OCI-LY3 (cell line): ENCODE results near the gene SLC49A4.

ENCODE experiments used
- H2AFZ ChIP-seq: fragments of 200-600, 300-600 bp; shearing (Covaris generic); 2 replicates; pipeline ENCODE4 v1.6.0; 2014; ENCODE audit warnings: antibody characterized with exemption, low read depth, low read length
- H3K27ac ChIP-seq: fragments of 200-600, 300-600 bp; sonication (generic); 2 replicates; pipeline ENCODE4 v1.5.1; 2014; ENCODE audit warnings: mild to moderate bottlenecking, low read length, moderate library complexity, mixed read lengths
- H3K27me3 ChIP-seq: fragments of 200-600, 300-600 bp; sonication (generic); 2 replicates; pipeline ENCODE4 v1.6.1; 2014; ENCODE audit warnings: low read depth, low read length, mixed read lengths
- H3K36me3 ChIP-seq: fragments of 200-600, 300-600 bp; sonication (generic); replicated peaks from 2 replicates; pipeline ENCODE3; 2014; ENCODE audit warnings: low read depth, low read length, mixed read lengths
- H3K4me1 ChIP-seq: fragments of 300-600, 200-600 bp; sonication (generic); 2 replicates; pipeline ENCODE4 v1.6.1; 2014; ENCODE audit warnings: low read length, mixed read lengths
- H3K4me2 ChIP-seq: fragments of 200-600, 300-600 bp; sonication (generic); 2 replicates; pipeline ENCODE4 v1.6.1; 2014; ENCODE audit warnings: low read length, mixed read lengths
- H3K4me3 ChIP-seq: fragments of 300-600, 200-600 bp; sonication (generic); 2 replicates; pipeline ENCODE4 v1.5.1; 2014; ENCODE audit warnings: antibody characterized with exemption, mild to moderate bottlenecking, low read length, moderate library complexity
- H3K79me2 ChIP-seq: fragments of 300-600, 200-600 bp; shearing (Covaris generic); 2 replicates; pipeline ENCODE4 v1.6.1; 2014; ENCODE audit warnings: mild to moderate bottlenecking, low read length, mixed read lengths
- H3K9ac ChIP-seq: fragments of 300-600, 200-600 bp; shearing (Covaris generic); 2 replicates; pipeline ENCODE4 v1.6.0; 2014; ENCODE audit warnings: mild to moderate bottlenecking, low read length, moderate library complexity
- H3K9me3 ChIP-seq: fragments of 200-600, 300-600 bp; shearing (Covaris generic); 2 replicates; pipeline ENCODE4 v1.6.1; 2014; ENCODE audit warnings: low read length, mixed read lengths; ENCODE audit not compliant: insufficient read depth
- H4K20me1 ChIP-seq: fragments of 200-600, 300-600 bp; sonication (generic); 2 replicates; pipeline ENCODE4 v1.6.1; 2016; ENCODE audit warnings: low read length, mixed read lengths; ENCODE audit not compliant: insufficient read depth
- CTCF ChIP-seq: fragments of 200-600, 300-600 bp; sonication (generic); IDR thresholded peaks from 2 replicates; pipeline ENCODE4 v1.5.1; 2014; ENCODE audit warnings: antibody characterized with exemption, low read length, low read depth
- EZH2phosphoT487 ChIP-seq: fragments of 200-600 bp; shearing (Covaris generic); IDR thresholded peaks from 2 replicates; pipeline ENCODE4 v1.6.1; 2018; ENCODE audit warnings: antibody characterized with exemption, mixed run types, low read depth

Gene SLC49A4

GRCh38 chr3:122828281-122828680, 33.4 kb downstream of the SLC49A4 start:
- H3K4me2 ChIP-seq, result no peak overlapping the region

DNA sequence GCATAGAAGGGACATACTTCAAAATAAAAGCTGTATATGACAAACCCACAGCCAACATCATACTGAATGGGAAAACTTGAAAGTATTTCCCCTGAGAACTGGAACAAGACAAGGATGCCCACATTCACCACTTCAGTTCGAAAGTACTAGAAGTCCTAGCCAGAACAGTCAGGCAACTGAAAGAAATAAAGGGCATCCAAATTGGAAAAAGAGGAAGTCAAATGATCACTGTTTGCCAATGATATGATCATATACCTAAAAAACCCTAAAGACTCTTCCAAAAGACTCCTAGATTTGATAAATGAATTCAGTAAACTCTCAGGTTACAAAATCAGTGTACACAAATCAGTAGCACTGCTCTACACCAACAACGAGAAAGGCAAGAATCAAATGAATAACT, 40.7 kb downstream of the SLC49A4 start:
- H3K9me3 ChIP-seq, result no peaks in the 10 kb centered on the region
- H3K27ac ChIP-seq, result no peak overlapping the region
- H3K36me3 ChIP-seq, result peaks cover 3% of the 10 kb centered on the region
- H3K27me3 ChIP-seq, result no peaks in the 10 kb centered on the region
- no peak overlapping the region for H3K4me3 ChIP-seq
- H3K79me2 ChIP-seq, result no peaks in the 10 kb centered on the region
- no peak overlapping the region for H3K9ac ChIP-seq
- no peak overlapping the region for H3K4me2 ChIP-seq
- TF ChIP-seq CTCF, result no peak
- no peak for TF ChIP-seq EZH2phosphoT487
- no peaks in the 10 kb centered on the region for H3K4me1 ChIP-seq
- H2AFZ ChIP-seq, result no peak overlapping the region
- no peaks in the 10 kb centered on the region for H4K20me1 ChIP-seq

More at GRCh38 chr3:122828281-122828680, 33.4 kb downstream of the SLC49A4 start:
- Histone ChIP-seq H3K27me3 (no peaks in the 10 kb centered on the region), H3K4me3 (no peak overlapping the region), H2AFZ (no peak overlapping the region), H3K79me2 (no peaks in the 10 kb centered on the region), H4K20me1 (no peaks in the 10 kb centered on the region), H3K9ac (no peak overlapping the region), H3K27ac (no peak overlapping the region), H3K9me3 (no peaks in the 10 kb centered on the region), H3K4me1 (peaks cover 14% of the 10 kb centered on the region), H3K36me3 (no peaks in the 10 kb centered on the region)
- TF ChIP-seq CTCF (no peak), EZH2phosphoT487 (no peak)

GRCh38 chr3:122843604-122844003, 48.7 kb downstream of the SLC49A4 start:
- Histone ChIP-seq H3K27me3 (no peaks in the 10 kb centered on the region), H3K4me1 (no peaks in the 10 kb centered on the region), H3K9me3 (no peaks in the 10 kb centered on the region), H4K20me1 (no peaks in the 10 kb centered on the region), H3K4me2 (no peak overlapping the region), H3K36me3 (no peaks in the 10 kb centered on the region), H3K4me3 (no peak overlapping the region), H3K9ac (no peak overlapping the region), H2AFZ (no peak overlapping the region), H3K79me2 (no peaks in the 10 kb centered on the region), H3K27ac (no peak overlapping the region)
- TF ChIP-seq CTCF, result no peak
- TF ChIP-seq EZH2phosphoT487, result no peak

- Histone ChIP-seq H3K79me2 (no peaks in the 10 kb centered on the region), H3K4me3 (no peak overlapping the region), H3K9me3 (no peaks in the 10 kb centered on the region), H3K36me3 (no peaks in the 10 kb centered on the region), H3K4me2 (no peak overlapping the region), H3K27me3 (no peaks in the 10 kb centered on the region), H3K27ac (no peak overlapping the region), H4K20me1 (no peaks in the 10 kb centered on the region), H3K9ac (no peak overlapping the region), H3K4me1 (no peaks in the 10 kb centered on the region), H2AFZ (no peak overlapping the region)
- TF ChIP-seq CTCF, result no peak
- no peak for TF ChIP-seq EZH2phosphoT487
Observed at GRCh38 chr3:122857019-122857418, 62.1 kb downstream of the SLC49A4 start.
